CD14-positive monocyte (primary cell): ENCODE measurements around the gene EPS15. TPM values are rescaled to one million over a fixed set of nuclear protein-coding genes. Genes with fewer than 3 reads are reported as not detected.

Experiments
- DNase-seq, 3 donors: peaks; one replicate each; pipeline ENCODE4 v3.0.0-alpha.2; 2011 to 2022
- H2AFZ ChIP-seq: 2 replicates; pipeline ENCODE4 v1.6.0; 2012; ENCODE audit warnings: mild to moderate bottlenecking, low read depth, low read length, inconsistent platforms; ENCODE audit not compliant: insufficient read depth, poor library complexity, severe bottlenecking
- H3K27ac ChIP-seq, 2 donors: 1 replicate in 1 of 2; 2 replicates in 1 of 2; pipeline ENCODE4 v1.5.1; 2012 to 2013; ENCODE audit warnings: low read length in 2 of 2, control low read depth in 1 of 2, inconsistent platforms in 1 of 2, low read depth in 1 of 2, mild to moderate bottlenecking in 1 of 2
- H3K27me3 ChIP-seq, 2 donors: one replicate each; pipeline versions ENCODE4 v1.6.0 to v1.6.1; 2011 to 2013; ENCODE audit warnings: low read length in 2 of 2; ENCODE audit not compliant: control insufficient read depth in 2 of 2, insufficient read depth in 2 of 2
- H3K36me3 ChIP-seq, 2 donors: replicated peaks in 1 of 2; 1 replicate in 1 of 2; 2 replicates in 1 of 2; pipeline versions ENCODE4 v1.5.1 to v1.6.1; 2012 to 2013; ENCODE audit warnings: low read length in 2 of 2, control low read depth in 1 of 2, inconsistent platforms in 1 of 2, mild to moderate bottlenecking in 1 of 2; ENCODE audit not compliant: insufficient read depth in 2 of 2, control insufficient read depth in 1 of 2
- H3K4me1 ChIP-seq, 2 donors: 1 replicate in 1 of 2; 2 replicates in 1 of 2; pipeline versions ENCODE4 v1.5.1 to v1.6.1; 2012 to 2013; ENCODE audit warnings: low read length in 2 of 2, control low read depth in 1 of 2, inconsistent platforms in 1 of 2, mild to moderate bottlenecking in 1 of 2, moderate library complexity in 1 of 2; ENCODE audit not compliant: insufficient read depth in 2 of 2, control insufficient read depth in 1 of 2
- H3K4me2 ChIP-seq: replicated peaks from 2 replicates; pipeline ENCODE3; 2012; ENCODE audit warnings: low read length, moderate library complexity, mild to moderate bottlenecking; ENCODE audit not compliant: poor library complexity, severe bottlenecking; ENCODE audit errors: extremely low read depth
- H3K4me3 ChIP-seq, 3 experiments: fragments of 200-600 bp in 1 of 3; sonication (generic) in 1 of 3; replicated peaks in 1 of 3; 1 replicate in 2 of 3; 2 replicates in 1 of 3; pipeline ENCODE4 v1.5.1; 2011 to 2013; ENCODE audit warnings: low read length in 3 of 3, mild to moderate bottlenecking in 3 of 3, control low read depth in 2 of 3, low read depth in 2 of 3, inconsistent platforms in 1 of 3, moderate library complexity in 1 of 3
- H3K79me2 ChIP-seq: 2 replicates; pipeline ENCODE4 v1.6.0; 2012; ENCODE audit warnings: mild to moderate bottlenecking, control low read depth, inconsistent platforms, low read length, moderate library complexity; ENCODE audit not compliant: insufficient read depth
- H3K9ac ChIP-seq: 2 replicates; pipeline ENCODE4 v1.6.0; 2017; ENCODE audit warnings: low read length, mild to moderate bottlenecking; ENCODE audit not compliant: insufficient read depth, poor library complexity, severe bottlenecking
- H3K9me3 ChIP-seq, 2 donors: replicated peaks in 1 of 2; 1 replicate in 1 of 2; 2 replicates in 1 of 2; pipeline versions ENCODE4 v1.5.1 to v1.6.1; 2012 to 2013; ENCODE audit warnings: low read length in 2 of 2, control low read depth in 1 of 2; ENCODE audit not compliant: control insufficient read depth in 1 of 2, insufficient read depth in 1 of 2
- H4K20me1 ChIP-seq: 2 replicates; pipeline ENCODE4 v1.6.0; 2012; ENCODE audit warnings: mild to moderate bottlenecking, low read length, control low read depth, moderate library complexity; ENCODE audit not compliant: insufficient read depth
- H3K27ac Mint-ChIP-seq, 7 donors: one replicate each; pipeline ENCODE4 v1.8.0; 2020; ENCODE audit warnings: mild to moderate bottlenecking in 7 of 7, mixed read lengths in 7 of 7, moderate library complexity in 6 of 7, inconsistent platforms in 2 of 7
- H3K27me3 Mint-ChIP-seq, 3 donors: one replicate each; pipeline ENCODE4 v1.8.0; 2021 to 2022; ENCODE audit warnings: low read depth in 3 of 3, mild to moderate bottlenecking in 3 of 3, mixed read lengths in 3 of 3, moderate library complexity in 3 of 3, inconsistent platforms in 1 of 3
- H3K36me3 Mint-ChIP-seq, 2 donors: one replicate each; pipeline ENCODE4 v1.8.0; 2020; ENCODE audit warnings: mixed read lengths in 2 of 2, inconsistent platforms in 1 of 2, mild to moderate bottlenecking in 1 of 2
- H3K4me1 Mint-ChIP-seq: one replicate; pipeline ENCODE4 v1.8.0; 2020; ENCODE audit warnings: mild to moderate bottlenecking, mixed read lengths
- H3K4me3 Mint-ChIP-seq, 2 donors: one replicate each; pipeline ENCODE4 v1.8.0; 2020; ENCODE audit warnings: mild to moderate bottlenecking in 2 of 2, mixed read lengths in 2 of 2, moderate library complexity in 1 of 2
- H3K9me3 Mint-ChIP-seq, 7 donors: one replicate each; pipeline ENCODE4 v1.8.0; 2020 to 2022; ENCODE audit warnings: mixed read lengths in 7 of 7, mild to moderate bottlenecking in 6 of 7, moderate library complexity in 6 of 7, inconsistent platforms in 2 of 7
- WGBS: methylation state at CpG from one replicate; pipeline ENCODE4 v1.1.5; 2013; ENCODE audit warnings: missing lambda C conversion rate; ENCODE audit not compliant: insufficient coverage; 5-methylcytosine and 5-hydroxymethylcytosine counted together
- intact Hi-C, 2 donors: fragments of 100-400 bp; cut with micrococcal nuclease; formaldehyde crosslinking; loops; one replicate each; pipeline versions ENCODE4 v1.15.0 to v1.15.1; 2023
- polyA plus RNA-seq, 3 donors: library from polyadenylated mRNA; depleted of rRNA in 1 of 3; unstranded in 2 of 3; stranded (reverse) in 1 of 3; fragments of 300-500 nt in 2 of 3; fragments of >200 nt in 1 of 3; fragmentation: Illumina TruSeq in 2 of 3; gene quantifications; 1 replicate in 2 of 3; 2 replicates in 1 of 3; pipeline ENCODE4 v1.2.3, GENCODE V29; 2012 to 2021
- TF ChIP-seq, protein P1 (sequence below): fragments of 200-600 bp; IDR thresholded peaks from one replicate; pipeline ENCODE4 v1.8.0; 2022; ENCODE audit warnings: antibody characterized with exemption, mild to moderate bottlenecking

The EPS15 gene
- polyA plus RNA-seq, 3 donors: 26.7 to 53.6 (median 36.4) TPM

DNA sequence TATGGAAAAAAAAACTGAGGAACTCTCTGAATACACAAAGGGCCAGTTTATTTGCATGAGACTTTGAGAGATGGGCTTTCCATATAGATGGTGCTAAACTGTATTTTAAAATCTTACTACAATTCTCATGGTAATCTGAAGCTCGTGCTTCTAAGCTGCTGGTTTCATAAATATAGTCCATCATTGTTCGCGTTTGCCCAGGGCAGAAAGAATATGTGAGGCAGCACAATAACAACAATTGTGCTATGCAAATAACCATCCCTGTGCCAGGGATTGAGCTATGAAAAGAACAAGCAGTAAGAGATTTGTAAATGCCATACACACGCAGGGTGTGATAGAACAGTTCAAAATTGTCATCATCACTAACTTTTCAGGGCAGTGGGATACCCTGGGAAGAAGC, 4.9 kb upstream of the EPS15 start:
- no peaks in the 10 kb centered on the region for H3K36me3 Mint-ChIP-seq
- Histone ChIP-seq H3K4me3 (no peak overlapping the region), H3K9me3 (no peaks in the 10 kb centered on the region), H3K79me2 (peaks cover under 1% of the 10 kb centered on the region), H3K4me2 (no peak overlapping the region), H3K4me1 (no peaks in the 10 kb centered on the region), H4K20me1 (no peaks in the 10 kb centered on the region), H3K27ac (no peak overlapping the region), H3K36me3 (no peaks in the 10 kb centered on the region), H3K9ac (no peak overlapping the region), H3K27me3 (no peaks in the 10 kb centered on the region), H2AFZ (no peak overlapping the region)
- WGBS: no CpG with 5 or more reads among the region's 4 CpGs
- TF ChIP-seq, protein P1, sequence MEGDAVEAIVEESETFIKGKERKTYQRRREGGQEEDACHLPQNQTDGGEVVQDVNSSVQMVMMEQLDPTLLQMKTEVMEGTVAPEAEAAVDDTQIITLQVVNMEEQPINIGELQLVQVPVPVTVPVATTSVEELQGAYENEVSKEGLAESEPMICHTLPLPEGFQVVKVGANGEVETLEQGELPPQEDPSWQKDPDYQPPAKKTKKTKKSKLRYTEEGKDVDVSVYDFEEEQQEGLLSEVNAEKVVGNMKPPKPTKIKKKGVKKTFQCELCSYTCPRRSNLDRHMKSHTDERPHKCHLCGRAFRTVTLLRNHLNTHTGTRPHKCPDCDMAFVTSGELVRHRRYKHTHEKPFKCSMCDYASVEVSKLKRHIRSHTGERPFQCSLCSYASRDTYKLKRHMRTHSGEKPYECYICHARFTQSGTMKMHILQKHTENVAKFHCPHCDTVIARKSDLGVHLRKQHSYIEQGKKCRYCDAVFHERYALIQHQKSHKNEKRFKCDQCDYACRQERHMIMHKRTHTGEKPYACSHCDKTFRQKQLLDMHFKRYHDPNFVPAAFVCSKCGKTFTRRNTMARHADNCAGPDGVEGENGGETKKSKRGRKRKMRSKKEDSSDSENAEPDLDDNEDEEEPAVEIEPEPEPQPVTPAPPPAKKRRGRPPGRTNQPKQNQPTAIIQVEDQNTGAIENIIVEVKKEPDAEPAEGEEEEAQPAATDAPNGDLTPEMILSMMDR: no peak
- H3K9me3 Mint-ChIP-seq: no peaks in the 10 kb centered on the region
- peaks cover 18% of the 10 kb centered on the region for H3K4me1 Mint-ChIP-seq
- intact Hi-C loops: no loop called here
- peak overlapping the region in 1 of 7 donors; percentile 36 for H3K27ac Mint-ChIP-seq
- no peak overlapping the region for H3K4me3 Mint-ChIP-seq
- H3K27me3 Mint-ChIP-seq: no peaks in the 10 kb centered on the region
- DNase-seq: no peak

GRCh38 chr1:51520700-51521248, 1.7 kb upstream of the EPS15 start:
- peaks cover 23% of the 10 kb centered on the region for H4K20me1 ChIP-seq
- no peak overlapping the region for H3K4me3 ChIP-seq
- H3K27ac ChIP-seq: no peak overlapping the region
- H3K4me2 ChIP-seq: no peak overlapping the region
- peaks cover 38% of the 10 kb centered on the region for H3K4me1 Mint-ChIP-seq
- no peak overlapping the region for H3K4me3 Mint-ChIP-seq
- peak in 1 of 3 donors; percentile 10 for DNase-seq
- peaks cover 32% of the 10 kb centered on the region for H3K79me2 ChIP-seq
- H3K9me3 Mint-ChIP-seq: no peaks in the 10 kb centered on the region
- H3K27me3 Mint-ChIP-seq: no peaks in the 10 kb centered on the region
- H2AFZ ChIP-seq: peak overlapping the region; percentile 7
- TF ChIP-seq, protein P1: no peak
- no peak overlapping the region for H3K9ac ChIP-seq
- no peaks in the 10 kb centered on the region for H3K9me3 ChIP-seq
- H3K36me3 Mint-ChIP-seq: no peaks in the 10 kb centered on the region
- no peaks in the 10 kb centered on the region for H3K27me3 ChIP-seq
- no peaks in the 10 kb centered on the region for H3K36me3 ChIP-seq
- peaks cover 19 to 27% of the 10 kb centered on the region in 2 donors for H3K4me1 ChIP-seq
- no CpG with 5 or more reads among the region's 3 CpGs for WGBS
- intact Hi-C loops: no loop called here
- peak overlapping the region in 1 of 7 donors; percentile 10 for H3K27ac Mint-ChIP-seq
